DND-41 (cell line): Measurements from ENCODE around the gene TP53I11.

Source experiments
- EZH2 ChIP-seq: IDR thresholded peaks from 3 replicates; pipeline ENCODE4 v1.6.1; 2012; ENCODE audit warnings: borderline replicate concordance, low read depth, mild to moderate bottlenecking, moderate library complexity, low read length, inconsistent platforms; ENCODE audit not compliant: severe bottlenecking
- TF ChIP-seq, protein P1 (sequence below): IDR thresholded peaks from 2 replicates; pipeline ENCODE4 v1.5.1; 2012; ENCODE audit warnings: borderline replicate concordance, low read length, moderate library complexity, mild to moderate bottlenecking; ENCODE audit not compliant: poor library complexity, severe bottlenecking; ENCODE audit errors: extremely low read depth

DNA sequence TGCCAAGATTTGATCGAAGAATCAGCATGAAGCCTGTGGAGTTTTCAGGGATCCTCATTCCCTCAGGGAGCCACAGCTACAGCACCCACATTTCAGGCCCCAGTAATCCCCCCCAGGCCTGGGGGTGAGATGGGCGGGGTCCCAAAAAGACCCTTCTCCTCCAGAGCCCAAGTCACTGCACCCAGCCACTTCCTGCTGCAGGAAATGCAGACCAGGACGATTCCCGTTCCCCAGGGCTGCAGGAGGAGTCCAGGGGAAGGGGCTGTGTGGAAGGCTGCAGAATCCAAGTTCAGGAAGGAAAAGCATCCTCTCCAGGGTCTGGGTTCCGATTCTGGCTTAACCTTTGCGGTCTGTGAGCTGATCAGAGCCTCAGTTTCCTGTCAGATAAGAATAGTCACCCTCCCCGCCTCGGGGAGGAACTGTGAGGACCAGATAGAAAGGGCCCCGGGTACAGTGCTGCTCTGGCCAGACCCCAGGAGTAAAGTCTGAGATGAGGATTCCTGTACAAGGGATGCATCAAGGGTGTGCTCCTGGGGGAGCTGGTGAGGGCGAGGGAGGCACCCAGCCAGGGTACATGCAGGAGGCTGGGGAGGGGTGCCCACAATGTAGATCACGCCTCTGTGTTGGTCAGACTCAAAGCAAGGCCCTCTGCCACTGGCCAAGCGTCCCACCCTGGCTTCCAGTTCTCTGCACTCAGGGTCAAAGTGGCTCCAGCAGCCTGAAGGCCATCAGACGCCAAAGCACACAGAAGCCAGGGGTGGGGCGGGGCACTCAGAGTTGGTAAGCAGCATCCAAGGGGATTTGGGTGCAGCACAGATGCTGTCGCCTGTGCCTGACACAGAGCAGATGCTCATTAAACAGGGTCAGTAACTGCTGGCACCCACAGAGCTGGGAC lies 30.1 kb upstream of the TP53I11 start:
- TF ChIP-seq, protein P1, sequence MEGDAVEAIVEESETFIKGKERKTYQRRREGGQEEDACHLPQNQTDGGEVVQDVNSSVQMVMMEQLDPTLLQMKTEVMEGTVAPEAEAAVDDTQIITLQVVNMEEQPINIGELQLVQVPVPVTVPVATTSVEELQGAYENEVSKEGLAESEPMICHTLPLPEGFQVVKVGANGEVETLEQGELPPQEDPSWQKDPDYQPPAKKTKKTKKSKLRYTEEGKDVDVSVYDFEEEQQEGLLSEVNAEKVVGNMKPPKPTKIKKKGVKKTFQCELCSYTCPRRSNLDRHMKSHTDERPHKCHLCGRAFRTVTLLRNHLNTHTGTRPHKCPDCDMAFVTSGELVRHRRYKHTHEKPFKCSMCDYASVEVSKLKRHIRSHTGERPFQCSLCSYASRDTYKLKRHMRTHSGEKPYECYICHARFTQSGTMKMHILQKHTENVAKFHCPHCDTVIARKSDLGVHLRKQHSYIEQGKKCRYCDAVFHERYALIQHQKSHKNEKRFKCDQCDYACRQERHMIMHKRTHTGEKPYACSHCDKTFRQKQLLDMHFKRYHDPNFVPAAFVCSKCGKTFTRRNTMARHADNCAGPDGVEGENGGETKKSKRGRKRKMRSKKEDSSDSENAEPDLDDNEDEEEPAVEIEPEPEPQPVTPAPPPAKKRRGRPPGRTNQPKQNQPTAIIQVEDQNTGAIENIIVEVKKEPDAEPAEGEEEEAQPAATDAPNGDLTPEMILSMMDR: no peak
- TF ChIP-seq EZH2: no peak
